ENCODE data around the gene CLEC17A.

- TF ChIP-seq EZH2phosphoT487 (IDR thresholded peaks at IDR 0.05; ENCODE audit: insufficient read depth, low read depth) (no peak), EZH2 (IDR thresholded peaks at IDR 0.05; ENCODE audit: insufficient read depth, poor library complexity, severe bottlenecking) (no peak)
These were observed 5.6 kb upstream of the CLEC17A start for GRCh38 chr19:14577264-14577663.
